Neutrophil (primary cell): ENCODE data around the gene PIMREG.

Source experiments
- H3K27ac ChIP-seq: fragments of 200-600 bp; sonication (generic); 2 replicates; pipeline ENCODE4 v1.5.1; 2016; ENCODE audit warnings: mild to moderate bottlenecking, moderate library complexity
- H3K27me3 ChIP-seq: fragments of 200-600 bp; sonication (generic); 2 replicates; pipeline ENCODE4 v1.6.0; 2016; ENCODE audit warnings: mild to moderate bottlenecking
- H3K36me3 ChIP-seq: fragments of 200-600 bp; sonication (generic); 2 replicates; pipeline ENCODE4 v1.5.1; 2017
- H3K4me1 ChIP-seq, 2 experiments: fragments of 200-600 bp in 1 of 2; sonication (generic) in 1 of 2; 1 replicate in 1 of 2; 2 replicates in 1 of 2; pipeline versions ENCODE4 v1.5.1 to v1.6.1; 2013 to 2016; ENCODE audit warnings: low read depth in 1 of 2, low read length in 1 of 2, mild to moderate bottlenecking in 1 of 2, moderate library complexity in 1 of 2; ENCODE audit not compliant: control insufficient read depth in 1 of 2, insufficient read depth in 1 of 2
- H3K4me3 ChIP-seq, 2 experiments: fragments of 200-600 bp in 1 of 2; sonication (generic) in 1 of 2; 1 replicate in 1 of 2; 2 replicates in 1 of 2; pipeline ENCODE4 v1.5.1; 2013 to 2016; ENCODE audit warnings: low read depth in 1 of 2, low read length in 1 of 2, mild to moderate bottlenecking in 1 of 2, moderate library complexity in 1 of 2
- H3K9me3 ChIP-seq: fragments of 200-600 bp; sonication (generic); 2 replicates; pipeline ENCODE4 v1.5.1; 2016
- CTCF ChIP-seq: fragments of 200-600 bp; sonication (generic); IDR thresholded peaks from 2 replicates; pipeline ENCODE4 v1.5.1; 2016; ENCODE audit warnings: antibody characterized with exemption

Gene PIMREG

GRCh38 chr17:6463616-6464445 is 19.6 kb downstream of the PIMREG start:
- H3K27me3 ChIP-seq: peaks cover 3% of the 10 kb centered on the region
- H3K36me3 ChIP-seq: no peaks in the 10 kb centered on the region
- no peak for TF ChIP-seq CTCF
- H3K9me3 ChIP-seq: no peaks in the 10 kb centered on the region
- H3K4me3 ChIP-seq: no peak overlapping the region
- no peak overlapping the region for H3K27ac ChIP-seq
- H3K4me1 ChIP-seq: no peaks in the 10 kb centered on the region

DNA sequence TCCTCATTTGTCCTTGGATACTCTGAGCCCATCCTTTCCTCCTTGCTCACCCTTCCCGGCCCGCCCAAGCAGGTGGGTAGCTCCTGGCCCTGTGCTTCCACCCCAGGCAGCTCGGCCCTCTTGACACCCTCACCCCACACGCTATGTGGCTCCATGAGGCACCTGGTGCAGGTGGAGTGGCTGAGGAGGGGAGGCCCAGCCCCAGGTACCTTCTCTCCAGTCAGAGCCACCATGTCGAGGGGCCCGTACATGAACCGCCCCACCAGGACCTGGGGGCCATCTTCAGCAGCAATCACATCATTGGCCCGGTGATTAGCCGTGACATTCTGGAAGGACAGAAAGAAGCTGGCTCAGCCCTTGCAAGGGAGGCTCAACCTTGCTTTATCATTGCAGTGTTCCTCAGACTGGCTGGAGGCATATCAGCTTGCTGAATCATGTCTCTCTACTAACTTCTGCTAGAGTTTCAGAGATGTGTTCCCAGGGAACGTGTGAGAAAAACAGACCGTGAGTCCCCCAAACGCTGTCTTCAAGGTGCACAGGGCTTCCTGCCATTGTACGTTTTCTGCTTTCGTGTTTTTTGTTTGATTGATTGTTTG is 20.3 kb downstream of the PIMREG start:
- Histone ChIP-seq H3K36me3 (no peaks in the 10 kb centered on the region), H3K9me3 (no peaks in the 10 kb centered on the region), H3K27me3 (no peaks in the 10 kb centered on the region), H3K4me1 (no peaks in the 10 kb centered on the region), H3K27ac (no peak overlapping the region), H3K4me3 (no peak overlapping the region)
- TF ChIP-seq CTCF: no peak

DNA sequence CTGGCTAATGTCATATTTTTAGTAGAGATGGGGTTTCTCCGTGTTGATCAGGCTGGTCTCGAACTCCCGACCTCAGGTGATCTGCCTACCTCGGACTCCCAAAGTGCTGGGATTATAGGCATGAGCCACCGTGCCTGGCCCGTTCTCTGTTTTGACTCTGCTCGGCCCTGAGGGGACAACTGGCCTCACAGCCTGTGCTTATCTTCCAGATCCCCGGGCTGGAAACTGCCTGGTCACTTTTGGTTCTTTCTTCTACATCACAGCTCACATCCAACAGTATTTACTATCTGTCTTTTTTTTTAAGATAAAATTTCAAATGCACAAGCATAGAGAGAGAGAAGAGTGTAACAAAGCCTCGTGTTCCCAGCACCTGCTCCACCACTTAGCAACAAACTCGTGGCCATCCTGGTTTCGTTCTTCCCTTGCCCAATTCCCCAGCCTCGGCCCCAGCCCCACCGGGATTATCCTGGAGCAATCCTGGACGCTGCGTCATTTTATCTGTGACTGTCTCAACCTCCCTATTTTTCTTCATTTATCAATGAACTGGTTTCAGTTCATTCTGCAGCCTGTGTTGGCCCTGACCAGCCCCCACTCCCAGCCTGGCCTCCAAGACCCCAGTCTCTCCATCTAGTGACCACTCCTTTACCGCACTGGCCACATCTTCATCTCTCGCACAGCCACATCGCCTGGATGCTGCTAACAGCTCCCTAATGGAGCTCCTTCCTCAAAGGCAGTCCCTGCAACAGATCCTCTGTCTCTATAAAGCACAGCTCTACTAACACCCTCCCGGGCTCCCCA is 21.1 kb downstream of the PIMREG start:
- Histone ChIP-seq H3K27me3 (no peaks in the 10 kb centered on the region), H3K9me3 (no peaks in the 10 kb centered on the region), H3K4me1 (no peaks in the 10 kb centered on the region), H3K27ac (no peak overlapping the region), H3K4me3 (no peak overlapping the region), H3K36me3 (no peaks in the 10 kb centered on the region)
- no peak for TF ChIP-seq CTCF

- Histone ChIP-seq H3K4me3 (no peak overlapping the region), H3K4me1 (no peaks in the 10 kb centered on the region), H3K9me3 (no peaks in the 10 kb centered on the region), H3K36me3 (no peaks in the 10 kb centered on the region), H3K27me3 (no peaks in the 10 kb centered on the region), H3K27ac (no peak overlapping the region)
- TF ChIP-seq CTCF: no peak
Measured at GRCh38 chr17:6467567-6467966, 23.3 kb downstream of the PIMREG start.

DNA sequence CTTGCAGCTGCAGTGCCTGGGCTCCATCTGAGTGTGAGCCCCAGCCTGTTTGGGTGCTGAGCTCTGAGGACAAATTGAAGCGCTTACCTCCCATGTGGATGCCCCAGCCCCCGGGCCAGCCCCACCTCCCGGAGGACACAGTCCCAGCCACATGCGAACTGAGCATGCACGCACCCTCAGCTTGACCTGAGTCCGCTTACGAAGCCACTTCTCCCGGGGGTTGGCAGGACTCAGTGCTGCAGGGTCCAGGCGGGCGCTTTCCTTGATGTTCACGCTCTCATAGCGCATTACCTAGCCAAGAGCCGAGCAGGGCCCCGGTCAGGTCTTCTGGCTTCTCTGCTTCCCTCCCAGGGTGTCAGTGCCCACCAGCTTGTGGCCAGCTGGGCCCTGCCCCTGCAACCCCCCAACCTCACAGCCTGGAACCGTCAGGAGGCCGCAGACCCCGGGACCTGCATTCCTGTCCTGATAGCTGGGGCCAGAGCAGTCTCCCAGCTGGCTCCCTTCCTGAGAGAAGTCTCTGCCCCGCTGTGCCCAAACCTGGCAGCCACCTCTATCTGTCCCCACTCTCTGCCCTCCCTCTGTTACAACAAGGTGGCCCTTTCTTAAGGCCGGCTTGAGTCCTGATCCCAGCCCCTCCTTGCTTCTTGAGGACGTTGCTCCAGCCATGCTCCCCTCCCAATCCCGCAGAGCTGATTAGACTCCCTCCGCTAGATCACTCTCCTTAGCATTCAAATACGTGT is 24.0 kb downstream of the PIMREG start:
- H3K4me3 ChIP-seq: no peak overlapping the region
- no peaks in the 10 kb centered on the region for H3K27me3 ChIP-seq
- H3K9me3 ChIP-seq: no peaks in the 10 kb centered on the region
- H3K27ac ChIP-seq: no peak overlapping the region
- H3K4me1 ChIP-seq: no peaks in the 10 kb centered on the region
- TF ChIP-seq CTCF: no peak
- no peaks in the 10 kb centered on the region for H3K36me3 ChIP-seq
